COLO829 (cell line): Measurements from ENCODE around the gene AKR1C2.
"Not testable (repeated sequence)": the region's sequence is repeated elsewhere in the genome, so short reads cannot be mapped to it uniquely, and the experiment has no call there.

Experiments
- DNase-seq: peaks from one replicate; pipeline ENCODE4 v3.0.0; 2012; ENCODE audit warnings: low spot score

Gene AKR1C2

GRCh38 chr10:5003127-5004029 lies at the start of gene AKR1C2:
Gene AKR1C2, minus strand, starts transcription at chr10:5003857. Its CDS starts 22 bp downstream, at chr10:5003835.
- DNase-seq, result not testable (repeated sequence)

- not testable (repeated sequence) for DNase-seq
These were observed 49.4 kb upstream of the AKR1C2 start for GRCh38 chr10:5052951-5053500.

DNA sequence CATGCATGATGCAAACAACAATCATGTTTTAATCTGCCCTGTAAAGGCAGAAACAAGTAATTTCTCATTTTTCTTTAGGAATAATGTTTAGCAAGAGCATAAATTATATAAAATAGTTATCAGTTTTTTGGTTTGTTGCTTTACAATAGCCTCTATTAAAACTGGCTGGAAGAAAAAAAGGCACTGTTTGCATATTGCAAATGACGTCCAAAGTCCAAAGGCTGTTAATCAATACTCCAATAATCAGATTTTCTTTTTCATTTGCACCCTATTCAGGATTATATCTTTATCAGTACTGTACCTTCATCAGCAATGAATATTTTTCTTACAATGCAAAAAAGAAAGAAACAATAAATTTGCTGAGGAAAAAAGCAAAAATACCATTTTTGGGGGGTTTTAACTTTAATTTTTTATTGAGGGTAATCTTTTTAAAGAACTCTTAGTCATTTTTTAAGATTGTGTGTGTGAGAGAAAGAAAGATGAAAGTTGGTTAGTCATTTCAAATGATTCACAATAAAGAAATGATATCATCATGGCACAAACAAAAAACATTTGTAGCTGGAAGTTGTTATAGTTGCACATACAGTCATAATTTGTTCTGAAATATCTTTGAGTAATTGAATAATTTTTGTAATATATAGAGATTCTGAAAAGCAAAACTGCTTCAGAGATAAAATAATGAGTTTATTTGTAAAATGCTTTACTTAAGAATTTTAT lies 44.4 kb upstream of the AKR1C2 start:
- DNase-seq, result no peak

DNA sequence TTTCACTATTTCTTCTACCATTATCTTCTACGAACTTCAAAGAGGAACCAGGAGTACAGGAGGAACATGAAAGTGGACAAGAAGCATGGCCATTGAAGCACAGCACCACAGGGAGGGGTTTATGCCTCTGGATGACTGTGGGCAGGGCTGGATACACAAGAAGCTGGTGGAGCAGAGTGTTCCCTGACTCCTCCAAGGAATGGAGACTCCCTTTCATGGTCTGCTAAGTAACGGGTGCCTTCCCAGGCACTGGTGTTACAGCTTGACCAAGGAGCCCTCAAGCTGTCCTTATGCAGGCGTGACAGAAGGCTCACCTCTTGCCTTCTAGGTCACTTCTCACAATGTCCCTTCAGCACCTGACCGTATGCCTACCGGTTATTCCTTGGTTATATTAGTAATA lies 43.4 kb upstream of the AKR1C2 start:
- not testable (repeated sequence) for DNase-seq

DNA sequence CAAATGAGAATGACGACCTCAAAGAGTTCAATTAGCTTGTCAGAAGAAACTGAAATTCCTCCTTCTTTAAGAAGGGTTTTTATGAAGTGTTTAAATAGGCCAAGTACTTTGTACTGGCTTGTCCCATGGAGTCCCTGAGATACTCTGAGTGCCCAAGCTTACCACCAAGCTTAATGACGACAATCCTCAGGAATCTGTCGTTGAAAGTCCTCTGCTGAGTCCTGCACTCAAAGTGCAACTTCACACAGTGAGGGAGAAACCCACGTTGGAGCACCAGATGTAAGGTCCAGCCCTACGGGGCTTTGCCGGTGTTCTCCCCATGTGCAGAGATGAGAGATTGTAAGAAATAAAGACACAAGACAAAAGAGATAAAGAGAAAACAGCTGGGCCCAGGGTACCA lies 42.8 kb upstream of the AKR1C2 start:
- DNase-seq, result no peak

DNA sequence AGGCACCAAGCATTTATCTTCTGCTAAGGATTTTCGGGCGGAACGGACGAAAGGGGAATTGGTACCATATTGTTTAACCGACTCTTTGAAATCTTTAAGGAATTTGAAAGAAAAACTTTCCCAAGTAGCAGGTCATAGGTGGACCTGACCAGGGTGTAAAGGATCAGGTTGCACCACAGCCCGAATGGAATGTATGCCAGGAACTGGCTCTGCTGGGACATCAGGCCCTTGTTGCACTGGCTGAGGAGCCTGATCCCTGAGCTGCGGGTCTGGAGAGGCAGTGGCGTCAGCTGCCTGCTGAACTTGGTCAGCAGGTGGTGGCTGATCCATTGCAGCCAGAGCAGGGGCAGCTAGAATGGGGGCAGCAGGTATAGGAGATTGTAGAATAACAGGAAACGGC lies 41.4 kb upstream of the AKR1C2 start:
- DNase-seq, result no peak

- DNase-seq, result no peak
These were observed 40.1 kb upstream of the AKR1C2 start for GRCh38 chr10:5043716-5044115.

GRCh38 chr10:5042922-5043321 lies 39.3 kb upstream of the AKR1C2 start:
- DNase-seq, result no peak

DNA sequence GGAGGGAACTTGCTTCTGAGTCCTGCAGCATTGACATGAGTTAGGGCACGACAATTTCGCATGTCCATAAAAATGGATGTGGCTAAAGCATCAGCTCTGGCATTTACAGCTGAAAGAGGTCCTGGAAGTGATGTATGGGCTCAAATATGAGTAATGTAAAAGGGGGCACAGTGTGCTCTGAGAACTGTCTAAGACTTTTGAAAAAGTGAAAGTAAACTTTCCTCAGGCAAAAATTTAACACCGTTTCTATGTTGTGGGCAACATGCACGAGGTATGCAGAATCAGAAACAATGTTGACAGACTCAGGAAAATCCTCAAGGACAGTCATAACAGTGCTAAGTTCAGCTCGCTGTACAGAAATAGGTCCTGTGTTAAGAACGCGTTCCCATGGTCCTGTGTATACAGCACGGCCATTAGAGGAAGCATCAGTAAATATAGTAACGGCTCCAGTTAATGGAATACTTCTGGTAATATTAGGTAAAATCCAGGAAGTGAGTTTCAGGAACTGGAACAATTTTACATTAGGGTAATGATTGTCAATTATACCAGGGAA lies 37.9 kb upstream of the AKR1C2 start:
- no peak for DNase-seq

GRCh38 chr10:5040781-5041470 lies 37.3 kb upstream of the AKR1C2 start:
- DNase-seq, result no peak

DNA sequence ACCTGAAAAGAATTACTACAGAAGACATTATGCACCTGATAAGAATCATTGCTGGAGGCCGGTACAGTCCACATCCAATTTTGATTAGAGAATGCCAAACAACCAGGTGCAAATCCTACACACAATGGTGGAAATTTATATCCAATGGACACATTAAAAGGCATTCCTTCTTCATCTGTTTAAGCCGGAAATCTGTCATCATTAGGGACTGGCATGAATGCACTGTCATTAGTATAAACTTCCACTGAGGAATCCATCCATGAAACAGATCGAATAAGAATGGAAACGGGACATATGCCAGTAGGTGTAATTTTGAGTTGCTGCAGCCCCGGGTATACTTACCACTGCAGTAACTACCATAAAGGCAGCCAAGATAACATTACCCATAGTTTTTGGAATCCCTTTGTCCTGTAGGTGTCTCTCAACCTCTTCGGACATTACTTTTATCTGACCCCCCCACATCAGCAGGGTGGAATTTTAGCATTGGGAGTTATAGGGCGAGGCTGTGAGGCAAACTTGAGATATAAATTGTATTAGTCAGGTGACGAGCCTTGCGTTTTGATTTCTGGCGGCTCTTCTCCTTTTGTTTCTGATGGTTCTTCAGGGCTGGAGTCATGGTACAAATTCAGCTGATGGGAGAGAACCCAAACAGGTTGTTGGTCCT lies 36.5 kb upstream of the AKR1C2 start:
- DNase-seq, result no peak

GRCh38 chr10:5038733-5039132 lies 35.1 kb upstream of the AKR1C2 start:
- no peak for DNase-seq

DNA sequence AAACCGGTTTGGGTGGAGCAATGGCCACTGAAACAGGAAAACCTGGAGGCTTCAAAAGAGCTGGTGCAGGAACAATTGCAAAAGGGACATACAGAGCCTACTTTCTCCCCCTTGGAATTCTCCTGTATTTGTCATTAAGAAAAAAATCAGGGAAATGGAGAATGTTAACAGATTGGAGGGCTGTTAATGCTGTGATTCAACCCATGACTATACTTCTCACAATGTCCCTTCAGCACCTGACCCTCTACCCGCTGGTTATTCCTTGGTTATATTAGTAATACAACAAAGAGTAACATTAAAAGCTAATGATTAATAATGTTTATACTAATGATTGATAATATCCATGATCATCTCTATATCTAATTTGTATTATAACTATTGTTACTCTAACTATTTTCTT lies 34.4 kb upstream of the AKR1C2 start:
- DNase-seq, result no peak

DNA sequence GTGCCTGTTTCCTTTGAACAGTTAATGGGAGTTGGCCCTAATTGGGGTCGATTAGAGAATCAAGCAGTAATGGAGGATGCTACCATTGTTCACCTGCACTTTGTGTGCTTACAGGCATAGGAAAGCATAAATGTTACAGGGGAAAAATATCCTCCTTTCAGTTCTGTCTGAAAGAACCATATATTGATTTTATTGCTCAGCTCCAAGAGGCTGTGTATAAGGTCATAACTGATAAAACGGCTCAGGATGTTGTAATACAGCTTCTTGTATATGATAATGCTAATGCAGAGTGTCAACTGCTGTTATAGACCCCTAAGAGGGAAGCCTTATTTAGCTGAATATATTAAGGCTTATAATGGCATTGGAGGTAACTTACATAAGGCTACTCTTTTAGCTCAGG lies 32.9 kb upstream of the AKR1C2 start:
- DNase-seq, result no peak

DNA sequence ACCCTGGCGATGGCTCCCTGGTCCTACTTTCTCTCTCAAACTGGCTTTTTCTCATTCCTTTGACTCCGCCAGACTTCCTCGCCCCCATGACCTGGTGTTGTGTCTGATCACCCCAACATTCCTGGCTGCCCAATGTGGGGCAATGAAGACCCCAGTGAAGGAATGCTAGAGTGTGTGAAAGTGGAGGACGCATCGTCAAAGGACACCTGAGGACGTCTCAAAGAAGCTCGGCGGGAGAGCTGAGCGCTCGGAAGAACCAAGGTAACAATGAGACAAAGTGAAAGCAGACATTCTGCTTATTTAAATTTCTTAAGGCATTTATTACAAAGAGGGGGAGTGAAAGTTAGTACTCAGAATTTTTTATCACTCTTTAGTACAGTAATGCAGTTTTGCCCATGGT lies 31.7 kb upstream of the AKR1C2 start:
- DNase-seq, result no peak

GRCh38 chr10:5034588-5034987 lies 30.9 kb upstream of the AKR1C2 start:
- no peak for DNase-seq

- no peak for DNase-seq
These were observed 29.6 kb upstream of the AKR1C2 start for GRCh38 chr10:5033061-5033778.

DNA sequence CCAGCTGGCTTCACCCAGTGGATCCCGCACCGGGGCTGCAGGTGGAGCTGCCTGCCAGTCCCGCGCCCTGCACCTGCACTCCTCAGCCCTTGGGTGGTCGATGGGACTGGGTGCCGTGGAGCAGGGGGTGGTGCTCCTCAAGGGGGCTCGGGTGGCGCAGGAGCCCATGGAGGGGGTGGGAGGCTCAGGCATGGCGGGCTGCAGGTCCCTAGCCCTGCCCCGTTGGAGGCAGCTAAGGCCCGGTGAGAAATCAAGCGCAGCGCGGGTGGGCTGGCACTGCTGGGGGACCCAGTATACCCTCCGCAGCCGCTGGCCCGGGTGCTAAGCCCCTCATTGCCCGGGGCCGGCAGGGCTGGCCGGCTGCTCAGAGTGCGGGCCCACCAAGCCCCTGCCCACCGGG lies 28.8 kb upstream of the AKR1C2 start:
- DNase-seq, result not testable (repeated sequence)

- DNase-seq, result not testable (repeated sequence)
These were observed 27.9 kb upstream of the AKR1C2 start for GRCh38 chr10:5031588-5031987.

DNA sequence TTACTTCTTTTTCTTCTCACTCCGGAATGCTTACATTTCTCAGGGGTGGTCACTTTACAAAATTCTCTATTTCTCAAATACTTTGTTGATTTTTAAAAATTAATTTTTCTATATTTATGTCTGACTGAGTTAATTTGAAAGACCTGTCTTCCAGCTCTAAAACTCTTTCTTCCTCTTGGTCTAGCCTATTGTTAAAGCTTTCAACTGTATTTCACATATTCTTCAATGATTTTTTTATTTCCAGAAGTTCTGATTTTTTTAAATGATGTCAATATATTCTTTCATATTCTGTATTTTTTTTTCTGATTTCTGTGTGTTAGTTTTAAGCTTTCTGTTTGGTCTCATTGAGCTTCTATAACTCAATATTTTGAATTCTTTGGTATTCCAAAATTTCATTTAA lies 27.3 kb upstream of the AKR1C2 start:
- no peak for DNase-seq

DNA sequence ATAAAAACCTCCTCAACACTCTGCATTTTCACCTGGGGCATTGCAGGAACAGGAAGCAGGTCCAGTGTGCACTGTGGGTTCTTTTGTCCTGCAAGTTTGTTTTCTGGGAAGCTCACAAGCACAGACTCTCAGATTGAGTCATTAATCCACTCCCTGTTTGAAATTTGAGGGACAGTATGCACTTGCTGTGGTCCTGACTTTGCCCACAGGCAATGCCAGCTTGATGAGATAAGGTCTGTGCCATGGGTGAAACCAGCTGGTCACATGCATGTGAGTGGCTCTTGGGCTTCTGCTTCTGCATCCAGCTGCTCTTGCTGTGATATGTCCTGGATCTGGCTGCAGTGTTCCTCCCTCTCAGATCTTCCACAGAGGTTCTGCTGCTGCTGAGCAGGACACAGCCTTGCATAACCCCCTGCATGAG lies 21.8 kb upstream of the AKR1C2 start:
- not testable (repeated sequence) for DNase-seq
